ENCODE results near the gene CNTNAP2.

CNTNAP2 gene

DNA sequence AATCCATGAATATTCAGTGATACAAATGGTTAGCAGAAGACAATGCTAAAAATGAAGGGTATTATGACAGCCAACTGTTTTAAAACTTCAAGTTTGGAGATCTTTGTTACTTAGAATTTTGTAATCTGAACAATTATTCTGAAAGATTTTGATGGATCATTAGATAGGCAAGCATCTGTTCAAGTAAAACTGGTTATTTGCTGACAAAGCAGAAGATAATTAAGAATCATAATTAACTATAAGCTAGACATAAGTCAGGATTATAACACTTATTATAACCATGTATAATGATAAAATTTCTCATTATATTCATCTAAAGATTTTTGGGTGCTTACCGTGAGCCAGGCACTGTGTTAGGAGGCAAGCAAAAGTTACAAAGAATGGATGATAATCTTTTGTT is 1145.1 kb downstream of the CNTNAP2 start:
- no peak for DNase-seq (ENCODE audit: low spot score)

DNA sequence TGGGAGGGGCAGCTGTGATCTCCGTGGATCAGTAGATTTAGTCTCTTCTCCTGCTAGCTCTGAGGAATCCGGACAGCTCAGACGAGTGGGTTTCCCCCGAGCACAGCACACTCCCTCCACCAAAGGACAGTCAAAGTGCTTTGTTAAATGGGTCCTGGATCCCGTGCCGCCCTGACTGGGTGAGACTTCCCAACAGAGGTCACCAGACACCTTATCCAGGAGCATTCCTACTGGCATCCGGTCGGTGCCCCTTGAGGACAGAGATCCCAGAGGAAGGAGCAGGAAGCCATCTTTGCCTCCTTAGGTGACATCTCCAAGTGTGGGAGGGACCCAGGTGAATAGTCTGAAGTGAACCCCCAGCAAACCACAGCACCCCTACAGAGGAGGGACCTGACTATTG is 1148.9 kb downstream of the CNTNAP2 start:
- DNase-seq (ENCODE audit: low spot score), result no peak

DNA sequence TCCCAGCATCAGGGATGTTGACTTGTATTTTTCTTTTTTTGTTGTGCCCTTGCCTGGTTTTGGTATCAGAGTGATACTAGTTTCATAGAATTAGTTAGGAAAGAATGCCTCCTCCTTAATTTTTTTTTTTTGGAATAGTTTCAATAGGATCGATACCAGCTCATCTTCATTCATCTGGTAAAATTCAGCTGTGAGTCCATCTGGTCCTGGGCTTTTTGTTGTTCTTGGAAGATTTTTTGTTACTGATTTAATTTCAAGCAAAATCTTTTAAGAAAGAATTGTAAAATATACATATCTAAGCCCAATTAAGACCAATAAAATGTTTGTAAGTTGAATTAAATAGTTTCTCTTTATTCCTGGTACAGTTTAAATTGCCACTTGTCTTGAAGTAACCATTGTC is 1159.5 kb downstream of the CNTNAP2 start:
- DNase-seq (ENCODE audit: low spot score), result no peak

DNA sequence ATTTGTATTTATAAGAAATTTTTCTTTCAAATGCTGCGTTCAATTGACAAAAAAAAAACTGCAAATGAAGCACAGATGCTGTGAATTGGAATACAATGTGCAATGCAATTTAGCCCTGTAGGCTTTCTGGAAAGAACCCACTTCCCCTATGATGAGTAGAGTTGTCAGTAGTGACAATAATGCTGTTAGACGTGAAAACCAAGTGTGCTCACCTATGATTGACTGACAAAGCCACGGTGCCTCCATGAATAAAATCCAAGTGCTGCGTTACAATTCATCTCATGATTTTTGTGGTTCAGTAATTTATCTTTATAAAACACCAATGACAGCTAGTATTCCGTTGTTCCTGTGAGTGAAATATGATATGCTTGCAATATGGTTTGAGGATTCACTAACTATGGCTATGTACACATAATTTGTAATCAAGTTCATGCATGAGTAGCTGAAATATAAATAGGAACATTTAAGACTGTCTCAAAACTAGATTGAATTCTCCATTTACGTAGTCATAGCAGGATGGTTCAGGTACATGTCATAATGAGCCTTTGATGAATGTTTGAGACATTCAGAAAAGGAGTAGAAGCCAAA is 1160.3 kb downstream of the CNTNAP2 start:
- no peak for DNase-seq (ENCODE audit: low spot score)

DNA sequence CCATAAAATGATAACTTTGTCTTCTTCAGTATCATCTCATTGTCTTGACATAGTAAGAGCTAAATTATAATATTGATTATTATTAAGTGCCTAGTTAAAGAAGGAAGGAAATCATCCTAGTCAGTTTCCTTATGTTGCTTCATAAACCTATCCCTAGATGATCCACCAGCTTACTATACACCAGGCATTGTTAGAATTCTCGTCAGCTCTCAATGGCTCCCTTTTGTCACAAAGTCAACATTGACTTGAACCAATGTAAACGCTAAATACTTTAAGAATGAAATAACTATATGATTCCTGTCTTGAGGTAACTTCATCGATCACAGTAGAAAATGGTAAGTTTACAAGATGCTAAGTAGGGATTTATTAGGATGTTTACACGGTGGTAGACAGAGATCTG is 1162.9 kb downstream of the CNTNAP2 start:
- no peak for DNase-seq (ENCODE audit: low spot score)

DNA sequence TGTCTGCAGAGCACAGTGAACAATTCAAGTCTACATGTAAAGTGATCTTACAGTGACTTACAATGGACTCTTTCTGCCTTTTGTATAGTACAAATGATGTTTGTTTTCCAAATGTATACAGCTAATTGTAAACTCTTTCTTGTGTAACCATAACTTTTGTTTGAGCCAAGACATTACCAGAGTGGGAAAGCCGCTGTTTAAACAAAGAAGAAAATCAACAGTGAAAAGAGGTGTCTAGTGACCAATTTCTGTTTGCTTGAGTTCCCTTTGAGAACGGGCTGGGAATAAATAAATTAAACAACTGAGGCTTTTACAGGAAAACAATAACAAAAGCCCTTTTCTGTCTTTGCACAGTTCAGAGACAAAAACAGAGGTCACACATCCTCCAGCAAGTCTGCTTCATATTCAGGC is 1163.4 kb downstream of the CNTNAP2 start:
- no peak for DNase-seq (ENCODE audit: low spot score)

DNA sequence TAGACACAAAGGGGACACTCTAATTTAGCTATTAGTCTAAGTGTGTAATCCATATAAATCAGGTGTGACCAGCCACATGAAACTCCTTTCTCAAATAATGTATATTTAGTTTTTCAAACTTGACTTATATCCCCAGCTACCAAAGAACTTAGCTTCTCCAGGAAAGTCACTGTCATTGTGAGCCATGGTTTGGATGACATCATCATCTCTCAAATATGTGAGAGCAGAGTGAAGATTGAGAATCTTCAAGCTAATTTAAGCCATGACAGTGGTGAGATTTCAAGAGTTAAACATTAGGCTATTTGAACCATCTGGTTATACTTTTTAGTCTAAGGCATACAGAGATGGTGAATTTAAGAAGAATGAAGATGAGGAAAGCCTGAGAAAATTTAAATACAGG is 1165.6 kb downstream of the CNTNAP2 start:
- DNase-seq (ENCODE audit: low spot score), result no peak

DNA sequence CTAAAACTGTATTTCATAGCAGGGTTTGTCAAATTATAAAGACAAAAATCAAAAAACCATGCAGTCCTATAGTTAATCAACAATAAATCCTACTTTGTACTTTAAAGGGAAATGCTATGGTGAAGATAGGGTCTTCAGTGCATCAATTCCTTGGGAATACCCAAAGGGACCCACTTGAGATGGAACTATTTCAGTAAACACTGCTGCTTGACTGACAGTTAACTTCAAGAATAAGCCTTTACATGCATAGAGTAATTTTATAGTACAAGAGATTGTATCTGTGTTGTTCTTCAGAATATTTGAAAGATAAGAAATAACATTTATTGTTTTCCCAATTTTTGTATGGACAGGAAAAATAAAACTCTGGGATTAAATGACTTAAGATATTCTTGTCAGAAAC is 1179.6 kb downstream of the CNTNAP2 start:
- DNase-seq (ENCODE audit: low spot score), result no peak

DNA sequence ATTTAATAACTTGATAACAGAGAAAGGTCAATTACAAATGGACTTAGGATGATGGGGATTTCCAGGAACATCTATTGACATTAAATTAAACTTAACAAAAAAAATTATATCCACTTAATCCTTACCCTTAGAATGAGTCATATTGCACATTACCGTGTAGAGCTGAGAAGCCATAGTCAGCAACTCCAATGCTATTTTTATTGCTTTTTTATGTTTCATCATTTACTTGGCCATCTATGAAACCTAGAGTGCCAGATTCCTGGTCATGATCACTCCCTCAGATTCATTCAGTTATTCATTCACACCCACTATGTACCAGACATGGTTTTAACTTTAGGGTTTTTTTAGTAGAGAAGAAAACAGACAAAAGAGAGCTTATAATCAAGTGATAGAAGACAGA is 1180.4 kb downstream of the CNTNAP2 start:
- no peak for DNase-seq (ENCODE audit: low spot score)

DNA sequence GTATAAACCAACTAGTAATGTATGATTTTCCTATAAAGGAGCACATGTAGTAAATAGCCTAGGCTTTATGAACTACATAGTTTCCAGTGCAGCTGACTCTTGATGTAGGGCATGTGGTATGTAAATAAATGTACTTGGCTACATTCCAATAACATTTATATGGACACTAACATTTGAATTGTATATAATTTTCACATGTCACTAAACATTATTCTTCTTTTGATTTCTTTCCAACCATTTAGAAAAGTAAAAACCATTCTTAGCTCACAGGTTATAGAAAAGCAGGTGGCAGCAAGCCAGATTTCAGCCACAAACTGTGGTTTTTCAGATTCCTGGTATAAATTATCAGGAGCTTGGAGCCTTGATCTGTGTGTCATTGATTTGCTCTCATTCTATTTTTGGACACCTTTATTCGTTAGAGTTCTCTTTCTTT is 1182.0 kb downstream of the CNTNAP2 start:
- no peak for DNase-seq (ENCODE audit: low spot score)

DNA sequence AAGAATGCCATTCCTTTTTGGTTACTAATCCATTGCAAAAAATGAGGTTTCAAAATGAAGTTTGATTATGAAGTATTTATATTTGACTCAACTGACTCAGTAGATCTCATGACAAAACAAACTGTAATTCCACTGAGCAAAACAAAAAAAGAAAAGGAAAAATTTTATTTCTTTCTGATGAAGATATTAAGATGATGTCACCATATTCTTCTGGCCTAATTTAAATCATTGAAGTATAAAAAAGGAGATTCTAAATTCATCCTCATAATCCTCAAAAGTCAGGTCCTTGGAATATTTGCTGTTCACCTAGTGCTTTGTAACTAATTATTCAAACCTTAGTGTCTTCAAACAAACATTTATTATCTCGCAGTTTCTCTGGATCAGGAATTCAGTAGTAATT is 1183.7 kb downstream of the CNTNAP2 start:
- no peak for DNase-seq (ENCODE audit: low spot score)

DNA sequence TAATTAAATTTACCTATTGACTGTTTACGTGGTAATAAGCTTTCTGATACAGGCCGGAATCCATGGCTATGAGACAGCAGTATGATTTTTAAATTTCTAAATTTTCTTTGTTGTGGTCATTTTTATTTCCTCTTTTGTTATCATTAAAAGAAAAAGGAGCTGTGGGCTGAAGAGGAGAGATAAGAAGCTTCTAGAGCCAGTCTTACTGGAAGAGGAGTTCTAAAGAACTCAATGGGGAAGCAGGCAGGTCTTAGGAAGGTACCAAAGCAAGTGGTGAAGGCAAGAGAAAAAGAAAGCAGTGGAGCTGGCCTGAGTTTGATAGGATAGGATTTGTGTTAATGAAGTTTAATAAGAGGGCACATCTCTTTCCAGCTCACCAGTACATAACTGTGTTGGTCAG is 1187.8 kb downstream of the CNTNAP2 start:
- no peak for DNase-seq (ENCODE audit: low spot score)

DNA sequence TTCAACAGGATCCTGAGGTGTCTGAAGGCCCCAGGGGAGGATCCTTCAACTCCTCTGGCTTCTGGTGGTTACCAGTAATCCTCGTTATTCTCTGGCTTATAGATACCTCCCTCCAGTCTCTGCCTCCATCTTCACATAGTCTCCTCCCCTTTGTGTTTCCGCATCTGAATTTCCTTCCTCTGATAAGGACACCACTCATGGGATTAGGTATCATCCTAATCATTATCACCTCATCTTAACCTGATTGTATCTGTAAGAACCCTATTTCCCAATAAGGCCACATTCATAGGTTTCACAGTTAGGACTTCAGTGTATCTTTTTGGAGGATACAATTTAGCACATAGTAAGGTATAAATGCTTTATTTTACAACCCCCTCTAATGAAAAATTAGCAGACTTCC is 1189.2 kb downstream of the CNTNAP2 start:
- no peak for DNase-seq (ENCODE audit: low spot score)

DNA sequence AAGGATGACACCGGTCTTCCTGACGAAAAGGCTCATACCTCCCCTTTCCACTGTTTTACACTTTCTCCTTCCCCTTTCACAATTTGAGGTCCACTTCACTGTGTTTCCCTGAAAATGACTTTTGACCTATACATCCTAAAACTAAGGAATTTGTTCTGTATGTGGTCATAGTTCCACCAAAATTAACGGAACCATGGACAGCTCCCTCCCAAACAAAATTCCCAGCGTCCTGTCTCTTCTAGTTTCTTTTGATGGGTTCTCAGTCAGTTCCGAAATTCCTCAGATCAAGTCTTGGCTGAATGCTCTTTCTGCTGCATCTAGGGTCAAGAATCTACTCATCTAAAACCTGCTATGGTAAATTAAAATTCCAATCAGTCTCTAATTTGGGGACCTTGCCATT is 1191.9 kb downstream of the CNTNAP2 start:
- DNase-seq (ENCODE audit: low spot score), result no peak

DNA sequence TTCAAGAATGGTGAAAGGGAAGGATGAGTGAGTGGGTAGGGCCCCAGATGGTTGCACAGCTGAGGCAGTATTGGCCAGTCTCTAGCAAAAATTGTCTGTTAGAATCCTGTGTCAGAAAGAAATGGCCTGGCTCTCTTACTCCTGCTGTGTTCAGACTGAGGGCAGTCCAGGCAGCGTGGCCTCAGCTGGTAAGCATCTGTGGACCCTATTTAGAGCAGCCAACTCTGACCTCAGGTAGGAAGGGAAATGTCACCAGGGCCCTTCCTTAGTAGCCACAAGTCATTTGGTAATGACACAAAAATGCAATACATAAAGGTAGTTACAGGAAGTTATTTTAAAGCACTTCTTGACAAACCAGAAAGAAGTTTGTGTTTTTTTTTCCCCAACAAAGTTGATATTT is 1194.7 kb downstream of the CNTNAP2 start:
- no peak for DNase-seq (ENCODE audit: low spot score)

DNA sequence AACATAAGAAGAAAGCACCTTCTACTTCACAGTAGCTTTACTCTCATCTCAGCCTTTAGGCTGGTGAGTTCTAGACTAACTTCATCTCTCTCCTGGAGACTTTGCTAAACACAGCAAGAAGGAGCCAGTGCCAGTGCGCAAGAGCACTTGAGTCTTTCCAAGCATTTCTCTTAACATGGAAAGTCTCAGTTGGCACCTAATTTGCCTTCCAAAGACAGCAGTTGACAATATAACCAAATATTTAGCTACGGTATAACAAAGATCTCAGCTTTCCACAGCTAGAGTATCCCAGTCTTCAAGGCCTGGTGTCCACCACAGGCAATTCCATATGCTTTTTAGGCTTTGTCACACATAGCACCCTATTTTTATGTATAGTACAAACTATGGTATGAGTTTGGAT is 1204.9 kb downstream of the CNTNAP2 start:
- DNase-seq (ENCODE audit: low spot score), result no peak

DNA sequence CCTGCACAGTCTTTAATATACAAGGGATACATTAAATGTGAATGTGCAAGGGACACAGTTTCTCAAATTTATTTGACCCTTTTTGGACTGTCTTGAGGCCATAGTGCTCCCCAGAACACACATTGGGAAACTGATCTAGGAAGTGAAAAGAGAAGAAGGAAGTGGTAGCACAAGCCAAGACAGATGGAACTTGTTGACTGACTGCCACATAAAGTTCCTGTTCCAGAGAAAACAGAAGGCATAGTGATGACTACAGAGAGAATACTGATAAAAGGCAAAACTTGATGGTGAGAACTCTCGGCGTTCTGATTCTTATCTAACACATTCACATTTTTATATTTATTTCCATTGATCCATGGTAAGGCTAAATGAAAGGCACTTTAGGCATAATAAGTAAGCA is 1216.4 kb downstream of the CNTNAP2 start:
- DNase-seq (ENCODE audit: low spot score), result no peak

DNA sequence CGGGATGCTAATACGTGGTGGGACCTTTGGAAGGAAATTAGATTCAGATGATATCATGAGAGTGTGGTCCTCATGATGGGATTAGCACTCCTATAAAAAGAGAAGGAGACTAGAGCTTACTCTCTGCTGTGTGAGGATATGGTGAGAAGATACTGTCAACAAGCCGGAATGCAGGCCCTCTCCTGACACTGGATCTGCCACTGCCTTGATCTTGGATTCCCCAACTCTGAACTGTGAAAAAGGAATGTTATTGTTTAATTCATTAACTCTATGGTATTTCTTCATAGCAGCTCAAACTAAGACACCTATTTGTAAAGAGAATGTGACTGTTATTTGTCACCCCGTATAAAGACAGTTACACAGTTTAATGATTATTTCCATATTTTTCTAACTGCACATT is 1246.5 kb downstream of the CNTNAP2 start:
- DNase-seq (ENCODE audit: low spot score), result no peak

DNA sequence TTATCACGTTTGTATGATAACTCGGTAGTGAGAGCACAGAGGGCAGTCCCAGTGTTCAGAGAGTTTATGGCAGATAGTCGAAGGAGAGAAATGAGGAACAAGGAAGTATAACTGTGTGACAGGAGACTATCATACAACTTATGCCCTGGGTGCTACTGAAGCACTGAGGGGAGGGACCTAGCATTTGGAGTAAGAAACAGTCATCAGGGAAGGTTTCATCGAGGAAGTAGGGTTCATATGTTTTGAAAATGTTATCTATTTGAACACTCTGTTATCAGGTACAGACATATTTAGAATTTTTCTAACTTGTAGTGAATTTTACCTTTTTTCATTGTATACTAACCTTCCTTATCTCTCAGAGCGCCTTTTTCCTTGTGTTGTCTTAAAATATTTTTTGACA is 1259.6 kb downstream of the CNTNAP2 start:
- no peak for DNase-seq (ENCODE audit: low spot score)

DNA sequence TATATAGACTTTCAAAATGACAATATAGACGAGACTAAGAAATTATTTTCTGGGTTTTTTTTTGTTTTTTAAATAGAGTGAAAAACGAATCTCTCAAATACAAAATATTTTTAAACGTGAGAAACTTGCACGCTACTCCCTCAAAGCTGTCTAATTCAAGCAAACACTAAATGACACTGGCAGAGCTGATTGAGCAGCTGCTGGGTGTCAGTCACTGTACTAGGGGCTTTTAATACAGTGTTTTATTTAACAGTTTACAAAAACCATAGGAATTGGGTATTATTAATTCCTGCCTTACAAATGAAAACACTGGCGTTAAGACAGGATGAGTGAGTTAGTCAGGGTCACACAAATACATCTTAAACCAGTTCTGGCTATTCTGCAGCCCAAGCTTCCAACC is 1264.3 kb downstream of the CNTNAP2 start:
- DNase-seq (ENCODE audit: low spot score), result no peak

DNA sequence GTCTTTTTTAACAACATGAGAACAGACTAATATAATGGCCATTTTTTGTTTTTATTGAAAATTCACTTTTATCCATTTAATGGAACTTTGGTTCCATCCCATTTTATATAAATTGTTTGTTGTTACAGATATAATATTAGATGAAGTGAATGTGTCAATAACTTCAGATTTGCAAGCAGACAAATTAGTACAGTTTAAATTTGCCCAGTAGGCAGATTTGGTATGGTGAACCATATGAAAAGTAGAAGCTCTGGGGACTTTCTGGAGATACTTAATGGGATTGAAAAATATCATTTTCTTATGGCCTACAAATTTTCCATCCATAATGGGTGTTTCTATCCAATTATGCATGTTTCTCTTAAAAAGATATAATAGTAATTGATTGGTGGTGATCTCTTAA is 1277.7 kb downstream of the CNTNAP2 start:
- DNase-seq (ENCODE audit: low spot score), result no peak

DNA sequence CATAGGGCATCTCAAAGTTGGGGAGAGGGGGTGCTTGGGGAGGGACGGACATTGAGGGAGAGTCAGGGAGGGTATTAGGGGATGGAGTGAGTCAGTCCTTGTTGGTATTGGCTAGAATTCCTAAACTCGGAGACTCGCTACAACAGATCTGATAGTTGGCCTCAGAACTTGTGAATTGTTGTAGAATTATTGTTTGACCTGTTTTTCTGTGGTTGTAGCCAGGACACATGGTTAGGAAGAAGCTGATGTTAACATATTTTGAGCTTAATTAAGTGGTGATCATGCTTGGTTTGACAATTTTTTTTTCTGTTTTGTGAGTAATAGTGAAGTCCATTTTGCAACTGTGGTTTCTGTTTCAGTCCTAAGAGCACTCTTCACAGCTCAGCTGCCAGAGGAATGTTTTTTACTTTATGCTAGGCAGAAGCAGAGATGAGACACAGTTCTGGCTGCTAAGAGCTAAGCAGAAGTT is 1283.7 kb downstream of the CNTNAP2 start:
- no peak for DNase-seq (ENCODE audit: low spot score)

DNA sequence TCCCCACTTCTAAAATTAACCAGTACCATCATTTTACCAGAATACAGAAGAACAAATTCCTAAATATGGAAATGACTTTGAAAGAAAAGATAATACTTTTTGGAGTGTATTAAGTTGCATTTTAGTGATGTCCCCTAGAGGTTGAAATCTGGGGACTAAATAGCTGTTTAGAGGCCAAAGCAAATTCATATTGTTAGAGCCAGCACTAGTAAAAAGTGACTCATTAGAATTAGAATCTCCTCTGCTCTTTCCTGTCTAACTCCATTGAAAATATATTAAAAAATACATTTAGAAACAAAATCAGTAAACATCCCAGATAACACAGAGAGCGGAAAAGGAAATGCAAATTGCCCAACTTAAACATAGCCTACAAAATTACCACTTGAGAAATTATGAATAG is 1284.3 kb downstream of the CNTNAP2 start:
- no peak for DNase-seq (ENCODE audit: low spot score)

DNA sequence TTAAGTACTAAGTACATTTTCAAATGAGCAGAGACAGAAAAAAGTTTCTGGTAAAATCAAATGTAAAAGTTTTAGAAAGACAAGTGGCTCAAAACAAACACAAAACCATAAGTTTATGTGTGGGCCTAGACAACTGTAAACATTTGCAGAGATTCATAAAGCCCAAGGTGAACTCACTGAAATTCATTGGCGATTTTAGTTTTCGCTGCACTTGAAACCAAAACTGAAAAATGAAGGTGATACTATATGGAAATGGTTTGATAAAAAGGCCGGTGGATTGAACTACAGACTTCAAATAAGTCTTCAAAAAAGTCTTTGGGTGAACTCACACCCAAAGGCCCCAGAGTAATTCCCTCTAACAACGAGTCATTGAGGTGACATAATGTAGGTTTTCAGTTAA is 1289.0 kb downstream of the CNTNAP2 start:
- DNase-seq (ENCODE audit: low spot score), result no peak
